ENCODE measurements around the gene EDIL3. TPM values are rescaled to one million over a fixed set of nuclear protein-coding genes. Genes with fewer than 3 reads are reported as not detected.
A peak's percentile ranks its signal among the peaks of the same experiment; 100 is the strongest.

Gene EDIL3
- total and polyA plus RNA-seq, 2 donors (not counting 1 experiment from before 2014, with no cell fraction given): 12.1 to 149 TPM

GRCh38 chr5:84202136-84202535, 182.5 kb downstream of the EDIL3 start:
- no peak overlapping the region for H3K9ac ChIP-seq (ENCODE audit: insufficient read depth, low read length)
- no peak overlapping the region for H3K4me2 ChIP-seq (ENCODE audit: extremely low read depth, insufficient read depth, low read length)
- H3K4me3 ChIP-seq (replicated peaks in 1 of 4; ENCODE audit: control extremely low read depth in 1 of 4, insufficient read depth in 1 of 4, low read depth in 3 of 4, low read length in 4 of 4): no peak overlapping the region
- H3K4me1 ChIP-seq (ENCODE audit: control insufficient read depth, extremely low read depth, insufficient read depth, low read length): no peaks in the 10 kb centered on the region
- H3K27me3 ChIP-seq (ENCODE audit: control insufficient read depth, insufficient read depth, low read length): no peaks in the 10 kb centered on the region
- peak in 1 of 2 donors; percentile 45 for DNase-seq (ENCODE audit: low read depth in 2 of 2)
- H4K20me1 ChIP-seq (ENCODE audit: control insufficient read depth, extremely low read depth, insufficient read depth, low read length): no peaks in the 10 kb centered on the region
- TF ChIP-seq, protein P1, sequence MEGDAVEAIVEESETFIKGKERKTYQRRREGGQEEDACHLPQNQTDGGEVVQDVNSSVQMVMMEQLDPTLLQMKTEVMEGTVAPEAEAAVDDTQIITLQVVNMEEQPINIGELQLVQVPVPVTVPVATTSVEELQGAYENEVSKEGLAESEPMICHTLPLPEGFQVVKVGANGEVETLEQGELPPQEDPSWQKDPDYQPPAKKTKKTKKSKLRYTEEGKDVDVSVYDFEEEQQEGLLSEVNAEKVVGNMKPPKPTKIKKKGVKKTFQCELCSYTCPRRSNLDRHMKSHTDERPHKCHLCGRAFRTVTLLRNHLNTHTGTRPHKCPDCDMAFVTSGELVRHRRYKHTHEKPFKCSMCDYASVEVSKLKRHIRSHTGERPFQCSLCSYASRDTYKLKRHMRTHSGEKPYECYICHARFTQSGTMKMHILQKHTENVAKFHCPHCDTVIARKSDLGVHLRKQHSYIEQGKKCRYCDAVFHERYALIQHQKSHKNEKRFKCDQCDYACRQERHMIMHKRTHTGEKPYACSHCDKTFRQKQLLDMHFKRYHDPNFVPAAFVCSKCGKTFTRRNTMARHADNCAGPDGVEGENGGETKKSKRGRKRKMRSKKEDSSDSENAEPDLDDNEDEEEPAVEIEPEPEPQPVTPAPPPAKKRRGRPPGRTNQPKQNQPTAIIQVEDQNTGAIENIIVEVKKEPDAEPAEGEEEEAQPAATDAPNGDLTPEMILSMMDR (conservative IDR thresholded peaks at IDR 0.05 in 1 of 2, IDR thresholded peaks at IDR 0.05 in 1 of 2; ENCODE audit: low read depth in 1 of 2, low read length in 2 of 2): no peak
- TF ChIP-seq EZH2 (IDR thresholded peaks at IDR 0.05; ENCODE audit: low read length, missing control alignments): no peak
- no peaks in the 10 kb centered on the region for H3K79me2 ChIP-seq (ENCODE audit: control insufficient read depth, insufficient read depth, low read length)
- H3K27ac ChIP-seq (ENCODE audit: insufficient read depth, low read length): no peak overlapping the region
- H3K9me3 ChIP-seq (ENCODE audit: control insufficient read depth, insufficient read depth, low read depth, low read length): no peaks in the 10 kb centered on the region
- H3K36me3 ChIP-seq (ENCODE audit: control insufficient read depth, insufficient read depth, low read length): no peaks in the 10 kb centered on the region
- H2AFZ ChIP-seq (ENCODE audit: low read length): no peak overlapping the region

DNA sequence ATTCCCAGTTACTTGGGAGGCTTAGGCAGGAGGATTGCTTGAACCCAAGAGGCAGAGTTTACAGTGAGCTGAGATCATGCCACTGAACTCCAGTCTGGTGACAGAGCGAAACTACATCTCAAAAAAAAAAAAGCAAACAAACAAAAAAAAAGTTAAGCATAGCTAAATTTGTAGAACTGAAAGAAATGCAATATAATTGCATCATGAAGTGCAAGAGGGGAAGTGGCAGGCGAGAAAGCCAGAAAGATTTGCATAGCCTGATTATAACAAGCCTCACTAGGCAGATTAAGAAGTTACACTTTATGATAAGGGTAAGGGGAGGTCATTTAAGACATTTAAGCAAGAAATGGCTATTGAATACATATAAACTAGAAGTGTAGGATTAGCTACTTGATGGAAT, 187.1 kb downstream of the EDIL3 start:
- Histone ChIP-seq H3K27me3 (ENCODE audit: control insufficient read depth, insufficient read depth, low read length) (no peaks in the 10 kb centered on the region), H3K36me3 (ENCODE audit: control insufficient read depth, insufficient read depth, low read length) (no peaks in the 10 kb centered on the region), H3K4me3 (replicated peaks in 1 of 4; ENCODE audit: control extremely low read depth in 1 of 4, insufficient read depth in 1 of 4, low read depth in 3 of 4, low read length in 4 of 4) (no peak overlapping the region), H3K27ac (ENCODE audit: insufficient read depth, low read length) (no peak overlapping the region), H3K4me1 (ENCODE audit: control insufficient read depth, extremely low read depth, insufficient read depth, low read length) (no peaks in the 10 kb centered on the region), H3K9ac (ENCODE audit: insufficient read depth, low read length) (no peak overlapping the region), H3K9me3 (ENCODE audit: control insufficient read depth, insufficient read depth, low read depth, low read length) (no peaks in the 10 kb centered on the region), H4K20me1 (ENCODE audit: control insufficient read depth, extremely low read depth, insufficient read depth, low read length) (no peaks in the 10 kb centered on the region), H3K79me2 (ENCODE audit: control insufficient read depth, insufficient read depth, low read length) (no peaks in the 10 kb centered on the region), H3K4me2 (ENCODE audit: extremely low read depth, insufficient read depth, low read length) (no peak overlapping the region), H2AFZ (ENCODE audit: low read length) (no peak overlapping the region)
- no peak for DNase-seq (ENCODE audit: low read depth in 2 of 2)
- no peak for TF ChIP-seq EZH2 (IDR thresholded peaks at IDR 0.05; ENCODE audit: low read length, missing control alignments)
- TF ChIP-seq, protein P1 (conservative IDR thresholded peaks at IDR 0.05 in 1 of 2, IDR thresholded peaks at IDR 0.05 in 1 of 2; ENCODE audit: low read depth in 1 of 2, low read length in 2 of 2): no peak

- no peaks in the 10 kb centered on the region for H3K4me1 ChIP-seq (ENCODE audit: control insufficient read depth, extremely low read depth, insufficient read depth, low read length)
- no peak overlapping the region for H2AFZ ChIP-seq (ENCODE audit: low read length)
- H3K27me3 ChIP-seq (ENCODE audit: control insufficient read depth, insufficient read depth, low read length): no peaks in the 10 kb centered on the region
- no peak overlapping the region for H3K4me2 ChIP-seq (ENCODE audit: extremely low read depth, insufficient read depth, low read length)
- DNase-seq (ENCODE audit: low read depth in 2 of 2): peak in 1 of 2 donors; percentile 67
- no peak overlapping the region for H3K9ac ChIP-seq (ENCODE audit: insufficient read depth, low read length)
- H4K20me1 ChIP-seq (ENCODE audit: control insufficient read depth, extremely low read depth, insufficient read depth, low read length): no peaks in the 10 kb centered on the region
- H3K4me3 ChIP-seq (replicated peaks in 1 of 4; ENCODE audit: control extremely low read depth in 1 of 4, insufficient read depth in 1 of 4, low read depth in 3 of 4, low read length in 4 of 4): no peak overlapping the region
- H3K79me2 ChIP-seq (ENCODE audit: control insufficient read depth, insufficient read depth, low read length): no peaks in the 10 kb centered on the region
- no peak overlapping the region for H3K27ac ChIP-seq (ENCODE audit: insufficient read depth, low read length)
- H3K36me3 ChIP-seq (ENCODE audit: control insufficient read depth, insufficient read depth, low read length): no peaks in the 10 kb centered on the region
- TF ChIP-seq, protein P1 (conservative IDR thresholded peaks at IDR 0.05 in 1 of 2, IDR thresholded peaks at IDR 0.05 in 1 of 2; ENCODE audit: low read depth in 1 of 2, low read length in 2 of 2): no peak
- TF ChIP-seq EZH2 (IDR thresholded peaks at IDR 0.05; ENCODE audit: low read length, missing control alignments): no peak
- H3K9me3 ChIP-seq (ENCODE audit: control insufficient read depth, insufficient read depth, low read depth, low read length): no peaks in the 10 kb centered on the region
Observed at GRCh38 chr5:84191281-84191680, 193.4 kb downstream of the EDIL3 start.

Measured in fibroblast of lung (primary cell).